GM21447 (cell line): ENCODE results near the gene PAH.

Experiments used
- ATAC-seq: cut with Tn5 transposase; IDR thresholded peaks from one replicate; pipeline ENCODE4 v1.9.1; 2021; ENCODE audit not compliant: unreplicated experiment

PAH gene

GRCh38 chr12:102902093-102902492 is 15.0 kb downstream of the PAH start:
- no peak for ATAC-seq

- ATAC-seq: no peak
Observed at GRCh38 chr12:102900389-102900788, 16.7 kb downstream of the PAH start.

- no peak for ATAC-seq
Observed at GRCh38 chr12:102896067-102896466, 21.0 kb downstream of the PAH start.

GRCh38 chr12:102891756-102892155 is 25.3 kb downstream of the PAH start:
- ATAC-seq: no peak

- ATAC-seq: no peak
Observed at GRCh38 chr12:102888511-102888910, 28.5 kb downstream of the PAH start.

GRCh38 chr12:102885043-102885932 is 31.8 kb downstream of the PAH start:
- ATAC-seq: no peak

GRCh38 chr12:102883204-102883799 is 33.7 kb downstream of the PAH start:
- ATAC-seq: no peak

- ATAC-seq: no peak
Observed at GRCh38 chr12:102880783-102881182, 36.3 kb downstream of the PAH start.

- no peak for ATAC-seq
Observed at GRCh38 chr12:102879144-102879763, 37.8 kb downstream of the PAH start.

- ATAC-seq: no peak
Observed at GRCh38 chr12:102876883-102877282, 40.2 kb downstream of the PAH start.

- no peak for ATAC-seq
Observed at GRCh38 chr12:102874819-102875218, 42.2 kb downstream of the PAH start.

- ATAC-seq: no peak
Observed at GRCh38 chr12:102873077-102873476, 44.0 kb downstream of the PAH start.

- no peak for ATAC-seq
Observed at GRCh38 chr12:102871014-102871413, 46.0 kb downstream of the PAH start.

- ATAC-seq: no peak
Observed at GRCh38 chr12:102869571-102869970, 47.5 kb downstream of the PAH start.

- no peak for ATAC-seq
Observed at GRCh38 chr12:102865821-102866615, 51.0 kb downstream of the PAH start.

- ATAC-seq: no peak
Observed at GRCh38 chr12:102862486-102862885, 54.6 kb downstream of the PAH start.

GRCh38 chr12:102851246-102851645 is 65.8 kb downstream of the PAH start:
- no peak for ATAC-seq

- ATAC-seq: no peak
Observed at GRCh38 chr12:102849722-102850447, 67.2 kb downstream of the PAH start.

- no peak for ATAC-seq
Observed at GRCh38 chr12:102848832-102849231, 68.2 kb downstream of the PAH start.

- no peak for ATAC-seq
Observed at GRCh38 chr12:102847131-102847530, 69.9 kb downstream of the PAH start.
